Hepatocyte (in vitro differentiated cells): Measurements from ENCODE around the gene OSBPL2. TPM values are rescaled to one million over a fixed set of nuclear protein-coding genes. Genes with fewer than 3 reads are reported as not detected.

Experiments used
- DNase-seq: peaks from one replicate; pipeline ENCODE4 v3.0.0-alpha.2; 2016; ENCODE audit warnings: low spot score
- H2AFZ ChIP-seq: fragments of 200-600 bp; sonication (generic); 2 replicates; pipeline ENCODE4 v1.6.0; 2016; ENCODE audit warnings: antibody characterized with exemption, mild to moderate bottlenecking
- H3K27ac ChIP-seq: fragments of 200-600 bp; sonication (generic); 2 replicates; pipeline ENCODE4 v1.5.1; 2016; ENCODE audit warnings: mild to moderate bottlenecking
- H3K27me3 ChIP-seq: fragments of 200-600 bp; sonication (generic); 2 replicates; pipeline ENCODE4 v1.6.1; 2016
- H3K36me3 ChIP-seq: fragments of 200-600 bp; sonication (generic); replicated peaks from 2 replicates; pipeline ENCODE4 v1.5.1; 2016; ENCODE audit warnings: low read depth; ENCODE audit not compliant: insufficient read depth
- H3K4me1 ChIP-seq: fragments of 200-600 bp; sonication (generic); 2 replicates; pipeline ENCODE4 v1.5.1; 2016; ENCODE audit warnings: mild to moderate bottlenecking, moderate library complexity; ENCODE audit not compliant: insufficient read depth
- H3K4me2 ChIP-seq: fragments of 200-600 bp; sonication (generic); 2 replicates; pipeline ENCODE4 v1.6.0; 2016
- H3K4me3 ChIP-seq: fragments of 200-600 bp; sonication (generic); 2 replicates; pipeline ENCODE4 v1.5.1; 2016; ENCODE audit warnings: mild to moderate bottlenecking
- H3K79me2 ChIP-seq: fragments of 200-600 bp; sonication (generic); 2 replicates; pipeline ENCODE4 v1.6.0; 2017; ENCODE audit warnings: mild to moderate bottlenecking
- H3K9me2 ChIP-seq: fragments of 200-600 bp; sonication (generic); replicated peaks from 2 replicates; pipeline ENCODE4 v1.6.0; 2017; ENCODE audit warnings: mild to moderate bottlenecking; ENCODE audit not compliant: insufficient read depth
- H3K9me3 ChIP-seq: fragments of 200-600 bp; sonication (generic); 2 replicates; pipeline ENCODE4 v1.5.1; 2016; ENCODE audit warnings: low read depth, mild to moderate bottlenecking
- H4K20me1 ChIP-seq: fragments of 200-600 bp; sonication (generic); 2 replicates; pipeline ENCODE4 v1.6.0; 2016; ENCODE audit warnings: mild to moderate bottlenecking; ENCODE audit not compliant: insufficient read depth, poor library complexity, severe bottlenecking
- CTCF ChIP-seq: fragments of 200-600 bp; sonication (generic); IDR thresholded peaks from 2 replicates; pipeline ENCODE4 v1.5.1; 2016; ENCODE audit warnings: antibody characterized with exemption, mild to moderate bottlenecking; ENCODE audit not compliant: poor library complexity
- EZH2 ChIP-seq: fragments of 200-600 bp; sonication (generic); IDR thresholded peaks from 2 replicates; pipeline ENCODE4 v1.6.1; 2016; ENCODE audit warnings: antibody characterized with exemption, mild to moderate bottlenecking, borderline replicate concordance
- EZH2phosphoT487 ChIP-seq: fragments of 200-600 bp; sonication (generic); IDR thresholded peaks from one replicate; pipeline ENCODE4 v1.6.1; 2018; ENCODE audit warnings: antibody characterized with exemption, mild to moderate bottlenecking, low read depth, moderate library complexity; ENCODE audit not compliant: unreplicated experiment, severe bottlenecking
- WGBS: methylation state at CpG from one replicate; pipeline ENCODE4 v1.1.6; 2016; ENCODE audit warnings: low lambda C conversion rate; ENCODE audit errors: missing lambda C conversion rate; 5-methylcytosine and 5-hydroxymethylcytosine counted together
- polyA plus RNA-seq: library from polyadenylated mRNA; unstranded; fragments of >200 nt; fragmentation: Nextera tagmentation; extraction: Ambion mirVana; gene quantifications from 2 replicates; pipeline ENCODE4 v1.2.1, GENCODE V29; 2016
- total RNA-seq: library from RNA; depleted of rRNA; stranded (reverse); fragments of >200 nt; gene quantifications from 2 replicates; pipeline ENCODE4 v1.2.3, GENCODE V29; 2014

Gene OSBPL2
- total and polyA plus RNA-seq, 2 experiments from 2014 or later: 40.5 to 45.9 TPM

DNA sequence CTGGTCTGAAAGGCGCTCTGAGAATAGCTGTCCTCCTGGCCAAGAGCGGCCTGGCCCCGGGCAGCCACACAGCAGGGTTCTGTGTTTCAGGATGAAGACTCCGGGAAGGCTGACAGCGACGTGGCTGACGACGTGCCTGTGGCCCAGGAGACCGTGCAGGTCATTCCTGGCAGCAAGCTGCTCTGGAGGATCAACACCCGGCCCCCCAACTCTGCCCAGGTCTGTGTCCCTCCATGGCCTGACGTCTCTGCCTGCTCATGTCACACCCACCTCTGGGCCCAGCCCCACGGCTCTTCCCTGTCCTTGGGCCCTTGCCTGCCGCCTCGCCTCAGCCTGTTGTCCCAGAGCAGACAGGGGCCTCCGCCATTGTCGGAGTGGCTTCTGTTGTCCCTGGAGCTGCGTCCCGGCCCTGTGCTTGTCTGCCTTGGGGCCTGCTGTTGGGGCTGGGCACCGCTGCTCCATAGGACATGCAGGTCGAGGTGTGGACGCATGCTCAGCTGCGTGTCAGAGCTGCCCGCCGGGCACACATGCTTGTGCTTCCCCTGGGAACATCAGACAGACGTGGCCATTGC, 48.3 kb downstream of the OSBPL2 start:
- no peaks in the 10 kb centered on the region for H4K20me1 ChIP-seq
- H3K27ac ChIP-seq: no peak overlapping the region
- H3K36me3 ChIP-seq: no peaks in the 10 kb centered on the region
- H2AFZ ChIP-seq: no peak overlapping the region
- no peaks in the 10 kb centered on the region for H3K27me3 ChIP-seq
- no peak overlapping the region for H3K4me3 ChIP-seq
- no peak for DNase-seq
- H3K79me2 ChIP-seq: no peaks in the 10 kb centered on the region
- WGBS: 95% methylated on average over 25 of the region's 25 CpGs
- no peak for TF ChIP-seq CTCF
- no peak for TF ChIP-seq EZH2phosphoT487
- TF ChIP-seq EZH2: no peak
- H3K9me2 ChIP-seq: no peaks in the 10 kb centered on the region
- no peaks in the 10 kb centered on the region for H3K4me1 ChIP-seq
- no peaks in the 10 kb centered on the region for H3K9me3 ChIP-seq
- no peak overlapping the region for H3K4me2 ChIP-seq

GRCh38 chr20:62287129-62287528, 48.8 kb downstream of the OSBPL2 start:
- H3K9me2 ChIP-seq: no peaks in the 10 kb centered on the region
- H3K79me2 ChIP-seq: no peaks in the 10 kb centered on the region
- no peaks in the 10 kb centered on the region for H3K9me3 ChIP-seq
- H2AFZ ChIP-seq: no peak overlapping the region
- 88% methylated on average over 6 of the region's 6 CpGs for WGBS
- H3K4me1 ChIP-seq: no peaks in the 10 kb centered on the region
- DNase-seq: no peak
- no peak for TF ChIP-seq CTCF
- no peak for TF ChIP-seq EZH2phosphoT487
- no peak for TF ChIP-seq EZH2
- no peaks in the 10 kb centered on the region for H3K27me3 ChIP-seq
- no peaks in the 10 kb centered on the region for H3K36me3 ChIP-seq
- no peak overlapping the region for H3K27ac ChIP-seq
- no peak overlapping the region for H3K4me3 ChIP-seq
- no peaks in the 10 kb centered on the region for H4K20me1 ChIP-seq
- no peak overlapping the region for H3K4me2 ChIP-seq

GRCh38 chr20:62287759-62288534, 49.6 kb downstream of the OSBPL2 start:
- DNase-seq: no peak
- Histone ChIP-seq H3K27me3 (no peaks in the 10 kb centered on the region), H3K27ac (no peak overlapping the region), H3K79me2 (no peaks in the 10 kb centered on the region), H3K36me3 (no peaks in the 10 kb centered on the region), H3K4me2 (no peak overlapping the region), H3K4me1 (no peaks in the 10 kb centered on the region), H3K9me3 (no peaks in the 10 kb centered on the region), H3K9me2 (no peaks in the 10 kb centered on the region), H4K20me1 (no peaks in the 10 kb centered on the region), H2AFZ (no peak overlapping the region), H3K4me3 (no peak overlapping the region)
- TF ChIP-seq EZH2phosphoT487 (no peak), CTCF (no peak), EZH2 (no peak)
- WGBS: 96% methylated on average over 9 of the region's 12 CpGs
